Uterus (tissue), 4 donors: ENCODE results near the gene ICA1. TPM values are rescaled to one million over a fixed set of nuclear protein-coding genes. Genes with fewer than 3 reads are reported as not detected.

Experiments
- DNase-seq, 2 donors: peaks; one replicate each; pipeline ENCODE4 v3.0.0-alpha.2; 2019 to 2020
- H3K27ac ChIP-seq, 2 donors: fragments of 200-600 bp; sonication (generic); 1 replicate in 1 of 2; 2 replicates in 1 of 2; pipeline ENCODE4 v1.5.1; 2016 to 2018
- H3K27me3 ChIP-seq, 2 donors: fragments of 200-600 bp; sonication (generic); one replicate each; pipeline ENCODE4 v1.5.1; 2018 to 2019; ENCODE audit warnings: control low read depth in 1 of 2
- H3K36me3 ChIP-seq, 2 donors: fragments of 200-600 bp; sonication (generic); one replicate each; pipeline ENCODE4 v1.5.1; 2019; ENCODE audit warnings: control low read depth in 1 of 2
- H3K4me1 ChIP-seq, 2 donors: fragments of 200-600 bp; sonication (generic); one replicate each; pipeline ENCODE4 v1.5.1; 2018 to 2019; ENCODE audit warnings: control low read depth in 1 of 2
- H3K4me3 ChIP-seq, 2 donors: fragments of 200-600 bp; sonication (generic); 1 replicate in 1 of 2; 2 replicates in 1 of 2; pipeline ENCODE4 v1.5.1; 2018 to 2019; ENCODE audit warnings: mild to moderate bottlenecking in 1 of 2
- H3K9me3 ChIP-seq, 2 donors: fragments of 200-600 bp; sonication (generic); one replicate each; pipeline ENCODE4 v1.5.1; 2019; ENCODE audit warnings: control low read depth in 1 of 2
- CTCF ChIP-seq, 4 experiments: fragments of 200-600 bp in 2 of 4; fragments of 450-650 bp in 2 of 4; sonication (generic) in 2 of 4; IDR thresholded peaks; one replicate each; pipeline ENCODE4 v1.5.1; 2016 to 2019; ENCODE audit warnings: antibody characterized with exemption in 4 of 4, mild to moderate bottlenecking in 2 of 4, moderate library complexity in 1 of 4
- POLR2A ChIP-seq, 2 donors: fragments of 450-650 bp; IDR thresholded peaks; one replicate each; pipeline ENCODE4 v1.6.1; 2016; ENCODE audit warnings: antibody characterized with exemption in 2 of 2, mild to moderate bottlenecking in 1 of 2, moderate library complexity in 1 of 2
- intact Hi-C: fragments of 100-400 bp; cut with DNase I; formaldehyde crosslinking; loops from one replicate; pipeline ENCODE4 v1.15.1; 2023; ENCODE audit warnings: low total_unique reads
- total RNA-seq, 4 donors: library from RNA; depleted of rRNA in 3 of 4; stranded (reverse); fragments of >200 nt in 3 of 4; gene quantifications; one replicate each; pipeline versions ENCODE4 v1.1.0 to v1.2.4, GENCODE V29; 2014 to 2023
- donor health status: DM: yes; HTN: yes; CAD: no.

ICA1 gene
- total RNA-seq, 4 donors from 2014 or later, result 3.5 to 36.9 (median 28.5) TPM

DNA sequence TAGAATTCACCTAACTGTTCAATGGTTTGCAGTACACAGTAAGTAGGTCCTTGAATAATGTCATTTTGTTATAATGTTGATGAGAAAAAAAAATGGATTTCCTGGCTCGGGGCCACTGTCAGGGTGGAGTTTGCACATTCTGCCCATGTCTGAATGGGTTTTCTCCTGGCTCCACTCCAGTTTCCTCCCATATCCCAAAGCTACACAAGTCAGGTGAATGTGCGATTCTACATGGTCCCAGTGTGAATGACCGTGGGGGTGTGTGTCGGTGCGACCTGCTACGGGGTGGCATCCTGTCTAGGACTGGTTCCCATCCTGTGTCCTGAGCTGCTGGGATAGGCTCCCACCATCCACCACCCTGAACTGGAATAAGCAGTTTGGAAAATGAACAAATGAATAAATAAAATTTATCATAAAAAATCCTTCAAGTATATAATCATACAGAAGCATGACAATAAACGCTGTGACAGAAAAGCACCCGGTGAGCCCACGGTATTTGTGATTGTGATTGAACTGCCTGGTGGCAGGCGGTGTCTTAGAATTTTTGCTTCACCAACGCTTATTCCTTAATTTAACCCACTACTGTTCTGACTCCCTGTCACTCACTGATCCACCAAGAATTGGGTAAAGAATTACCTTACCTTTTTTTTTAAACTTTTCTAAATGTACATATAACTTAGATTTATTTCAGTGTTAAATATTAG lies 114.1 kb downstream of the ICA1 start:
- TF ChIP-seq CTCF (IDR thresholded peaks at IDR 0.05) (no peak), POLR2A (IDR thresholded peaks at IDR 0.05) (no peak)
- DNase-seq, result no peak
- Histone ChIP-seq H3K9me3 (no peaks in the 10 kb centered on the region), H3K27ac (no peak overlapping the region), H3K4me1 (peaks cover 0 to 4% of the 10 kb centered on the region in 2 donors), H3K27me3 (no peaks in the 10 kb centered on the region), H3K36me3 (no peaks in the 10 kb centered on the region), H3K4me3 (no peak overlapping the region)
- intact Hi-C loops, result no loop called here

DNA sequence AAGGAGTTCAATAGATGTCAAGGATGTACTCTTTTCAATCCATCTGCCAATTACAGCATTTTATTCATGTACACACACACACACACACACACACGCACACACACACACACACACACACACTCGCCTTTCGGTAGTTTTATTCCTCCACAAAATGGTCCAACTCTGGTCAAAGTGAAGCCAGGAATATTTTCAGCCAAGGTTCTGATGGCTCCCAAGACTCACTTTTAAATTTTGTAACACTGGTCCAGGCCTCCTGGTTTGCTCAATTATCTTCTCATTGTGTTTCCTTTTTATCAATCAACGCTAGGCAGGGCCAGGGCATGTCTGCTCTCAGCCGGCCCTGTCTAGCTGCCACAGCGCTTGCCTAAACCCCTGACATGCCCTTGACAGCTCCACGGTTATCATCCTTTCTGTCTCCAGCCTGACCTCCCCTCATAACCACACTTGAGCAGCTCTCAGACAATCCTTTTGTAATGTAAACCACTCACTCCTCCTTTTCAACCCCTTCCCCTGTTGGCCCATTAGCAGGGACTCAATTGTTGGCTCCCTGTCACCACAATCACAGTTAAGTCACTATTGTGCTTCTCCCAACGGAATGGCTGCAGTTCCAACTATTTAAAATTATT lies 115.1 kb downstream of the ICA1 start:
- no peak for TF ChIP-seq CTCF (IDR thresholded peaks at IDR 0.05)
- TF ChIP-seq POLR2A (IDR thresholded peaks at IDR 0.05), result no peak
- no peak for DNase-seq
- Histone ChIP-seq H3K27me3 (no peaks in the 10 kb centered on the region), H3K27ac (no peak overlapping the region), H3K9me3 (no peaks in the 10 kb centered on the region), H3K4me1 (peaks cover 0 to 4% of the 10 kb centered on the region in 2 donors), H3K36me3 (no peaks in the 10 kb centered on the region), H3K4me3 (no peak overlapping the region)
- intact Hi-C loops, result no loop called here

GRCh38 chr7:8146106-8146787 lies 115.7 kb downstream of the ICA1 start:
- Histone ChIP-seq H3K4me3 (no peak overlapping the region), H3K4me1 (peaks cover 0 to 4% of the 10 kb centered on the region in 2 donors), H3K36me3 (no peaks in the 10 kb centered on the region), H3K27me3 (no peaks in the 10 kb centered on the region), H3K9me3 (no peaks in the 10 kb centered on the region), H3K27ac (no peak overlapping the region)
- TF ChIP-seq CTCF (IDR thresholded peaks at IDR 0.05), result no peak
- TF ChIP-seq POLR2A (IDR thresholded peaks at IDR 0.05), result no peak
- no peak for DNase-seq
- intact Hi-C loops, result no loop called here

DNA sequence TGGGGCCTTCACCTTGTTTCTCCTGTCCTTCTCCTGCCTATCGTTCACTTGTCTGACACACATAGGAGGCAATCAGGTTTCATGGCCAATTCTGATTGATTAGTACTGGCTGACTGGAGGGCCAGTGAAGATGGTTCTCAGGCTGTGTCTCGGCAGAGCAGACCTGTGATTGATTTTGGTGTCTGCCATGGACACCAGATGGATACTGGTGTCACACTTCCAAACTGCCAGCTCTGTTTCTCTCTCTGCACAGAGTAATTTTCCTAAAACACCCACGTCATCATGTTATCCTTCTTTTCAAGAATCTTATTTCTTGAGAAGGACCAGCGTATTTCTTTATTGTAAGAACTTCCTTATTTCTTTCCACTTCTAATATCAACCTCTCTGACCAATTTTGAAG lies 117.1 kb downstream of the ICA1 start:
- intact Hi-C loops, result no loop called here
- H3K27me3 ChIP-seq, result no peaks in the 10 kb centered on the region
- H3K36me3 ChIP-seq, result no peaks in the 10 kb centered on the region
- DNase-seq, result no peak
- no peak overlapping the region for H3K4me3 ChIP-seq
- no peaks in the 10 kb centered on the region for H3K9me3 ChIP-seq
- no peak for TF ChIP-seq POLR2A (IDR thresholded peaks at IDR 0.05)
- TF ChIP-seq CTCF (IDR thresholded peaks at IDR 0.05), result no peak
- H3K27ac ChIP-seq, result no peak overlapping the region
- H3K4me1 ChIP-seq, result no peaks in the 10 kb centered on the region
